Activated CD8-positive, alpha-beta memory T cell treated with anti-CD3 and anti-CD28 coated beads for 36 hours (primary cell): ENCODE results near the gene PLCXD1. TPM values are rescaled to one million over a fixed set of nuclear protein-coding genes. Genes with fewer than 3 reads are reported as not detected.
"Not testable (repeated sequence)": the region's sequence is repeated elsewhere in the genome, so short reads cannot be mapped to it uniquely, and the experiment has no call there.

Experiments
- CTCF ChIA-PET: fragments of 350-600 bp; sonication (Branson Sonifier 250); formaldehyde crosslinking; loops from one replicate; lab custom pipeline; 2021; ENCODE audit warnings: antibody characterized with exemption; lab: Charles Lee
- POLR2A ChIA-PET: fragments of 350-600 bp; sonication (Branson Sonifier 250); formaldehyde crosslinking; loops from one replicate; lab custom pipeline; 2021; ENCODE audit warnings: antibody characterized with exemption; lab: Charles Lee
- total RNA-seq, 2 experiments: library from RNA; stranded (reverse); gene quantifications; one replicate each; pipeline ENCODE4 v1.2.3, GENCODE V29; 2021

Gene PLCXD1
- total RNA-seq, 2 experiments from 2014 or later: 31.2 to 36.4 TPM

GRCh38 chrX:345020-345925 is 64.1 kb downstream of the PLCXD1 start:
- ChIA-PET POLR2A (no interaction called here), CTCF (no interaction called here)

- POLR2A ChIA-PET: no interaction called here
- CTCF ChIA-PET: no interaction called here
Measured at GRCh38 chrX:346034-346813, 65.0 kb downstream of the PLCXD1 start.

GRCh38 chrX:347351-348117 is 66.4 kb downstream of the PLCXD1 start:
- ChIA-PET CTCF (no interaction called here), POLR2A (no interaction called here)

- POLR2A ChIA-PET: no interaction called here
- CTCF ChIA-PET: no interaction called here
Measured at GRCh38 chrX:348461-349117, 67.4 kb downstream of the PLCXD1 start.

GRCh38 chrX:349196-349595 is 68.0 kb downstream of the PLCXD1 start:
- ChIA-PET CTCF (no interaction called here), POLR2A (no interaction called here)

- CTCF ChIA-PET: no interaction called here
Measured at GRCh38 chrX:349702-350101, 68.5 kb downstream of the PLCXD1 start.

GRCh38 chrX:350148-350533 is 69.0 kb downstream of the PLCXD1 start:
- ChIA-PET CTCF (no interaction called here), POLR2A (no interaction called here)

More at GRCh38 chrX:349702-350101, 68.5 kb downstream of the PLCXD1 start:
- POLR2A ChIA-PET: no interaction called here

GRCh38 chrX:350534-351323 is 69.5 kb downstream of the PLCXD1 start:
- POLR2A ChIA-PET: no interaction called here
- CTCF ChIA-PET: no interaction called here

- POLR2A ChIA-PET, CTCF ChIA-PET: not testable (repeated sequence)
Measured at GRCh38 chrX:351324-351641, 70.1 kb downstream of the PLCXD1 start.

- ChIA-PET POLR2A (no interaction called here), CTCF (no interaction called here)
Measured at GRCh38 chrX:351736-352135, 70.6 kb downstream of the PLCXD1 start.

- POLR2A ChIA-PET: no interaction called here
- CTCF ChIA-PET: no interaction called here
Measured at GRCh38 chrX:352181-352580, 71.0 kb downstream of the PLCXD1 start.

- ChIA-PET CTCF (no interaction called here), POLR2A (no interaction called here)
Measured at GRCh38 chrX:352582-353314, 71.6 kb downstream of the PLCXD1 start.

Other genes with a start within 250 kb of the PLCXD1 start
- gene GTPBP6, start 37.4 kb downstream of the PLCXD1 start, total RNA-seq: 10 to 100 TPM; 72.6 to 76.1 TPM
- gene PPP2R3B, start 105.5 kb downstream of the PLCXD1 start, total RNA-seq: 10 to 100 TPM; 25.2 to 26.9 TPM